Endothelial cell of umbilical vein (primary cell): Measurements from ENCODE around the gene MARK1. TPM values are rescaled to one million over a fixed set of nuclear protein-coding genes. Genes with fewer than 3 reads are reported as not detected.

ENCODE experiments used
- BruUV-seq: library from RNA; stranded (reverse); fragments of 400-500 nt; replicated peaks from 2 replicates; lab custom pipeline; 2021; lab: Mats Ljungman, UMichigan
- CTCF ChIA-PET: fragments of 300-600, 350-600 bp; sonication (Branson Sonifier 250); formaldehyde crosslinking; loops from one replicate; lab custom pipeline; 2021; ENCODE audit warnings: antibody characterized with exemption, inconsistent platforms; lab: Charles Lee
- POLR2A ChIA-PET: fragments of 300-600, 350-600 bp; sonication (Branson Sonifier 250); formaldehyde crosslinking; loops from one replicate; lab custom pipeline; 2021; ENCODE audit warnings: antibody characterized with exemption, inconsistent platforms; lab: Charles Lee
- DNase-seq: peaks from one replicate; pipeline ENCODE4 v3.0.0-alpha.2; 2011; ENCODE audit warnings: low read depth, low spot score
- FAIRE-seq: peaks from 2 replicates; lab custom pipeline; 2011; peaks lifted over from hg19 to GRCh38; lab: Jason Lieb, UNC
- H2AFZ ChIP-seq: 2 replicates; pipeline ENCODE4 v1.6.0; 2012; ENCODE audit warnings: low read depth, low read length, control low read depth, inconsistent platforms
- H3K27ac ChIP-seq: 2 replicates; pipeline ENCODE4 v1.5.1; 2011; ENCODE audit warnings: low read depth, mild to moderate bottlenecking, control low read depth, low read length, moderate library complexity; ENCODE audit not compliant: insufficient read depth
- H3K27me3 ChIP-seq, 2 experiments: 2 replicates each; pipeline versions ENCODE4 v1.6.0 to v1.6.1; 2011; ENCODE audit warnings: low read length in 2 of 2, mixed read lengths in 1 of 2; ENCODE audit not compliant: control insufficient read depth in 2 of 2, insufficient read depth in 2 of 2
- H3K36me3 ChIP-seq, 2 experiments: 2 replicates in 1 of 2; 3 replicates in 1 of 2; pipeline ENCODE4 v1.5.1; 2011; ENCODE audit warnings: low read length in 2 of 2, mild to moderate bottlenecking in 1 of 2, moderate library complexity in 1 of 2; ENCODE audit not compliant: control insufficient read depth in 2 of 2, insufficient read depth in 2 of 2; ENCODE audit errors: extremely low read depth in 1 of 2
- H3K4me1 ChIP-seq: 3 replicates; pipeline ENCODE4 v1.5.1; 2011; ENCODE audit warnings: mild to moderate bottlenecking, low read length; ENCODE audit not compliant: control insufficient read depth, insufficient read depth; ENCODE audit errors: extremely low read depth
- H3K4me2 ChIP-seq: 2 replicates; pipeline ENCODE4 v1.6.1; 2011; ENCODE audit warnings: low read length, control low read depth, mixed read lengths; ENCODE audit not compliant: insufficient read depth
- H3K4me3 ChIP-seq, 3 experiments: fragments of 200-600 bp in 1 of 3; sonication (generic), shearing (Covaris generic) in 1 of 3; replicated peaks in 1 of 3; 2 replicates each; pipeline ENCODE4 v1.5.1; 2011 to 2016; ENCODE audit warnings: control low read depth in 3 of 3, low read length in 3 of 3, mild to moderate bottlenecking in 2 of 3, inconsistent platforms in 1 of 3, low read depth in 1 of 3, moderate library complexity in 1 of 3; ENCODE audit not compliant: insufficient read depth in 1 of 3
- H3K79me2 ChIP-seq: 2 replicates; pipeline ENCODE4 v1.6.0; 2012; ENCODE audit warnings: low read length, inconsistent platforms; ENCODE audit not compliant: control insufficient read depth, insufficient read depth
- H3K9ac ChIP-seq: replicated peaks from 2 replicates; pipeline ENCODE3; 2011; ENCODE audit warnings: low read length, control low read depth; ENCODE audit not compliant: insufficient read depth; ENCODE audit errors: extremely low read depth
- H3K9me1 ChIP-seq: replicated peaks from 3 replicates; pipeline ENCODE4 v1.6.0; 2011; ENCODE audit warnings: mild to moderate bottlenecking, low read length; ENCODE audit not compliant: control insufficient read depth, insufficient read depth; ENCODE audit errors: extremely low read depth
- H3K9me3 ChIP-seq: replicated peaks from 2 replicates; pipeline ENCODE4 v1.5.1; 2012; ENCODE audit warnings: low read length, inconsistent platforms; ENCODE audit not compliant: control insufficient read depth, insufficient read depth
- H4K20me1 ChIP-seq: replicated peaks from 2 replicates; pipeline ENCODE3; 2011; ENCODE audit warnings: mild to moderate bottlenecking, low read length; ENCODE audit not compliant: control insufficient read depth, insufficient read depth; ENCODE audit errors: extremely low read depth
- CTCF ChIP-seq, 2 donors: IDR thresholded peaks; 1 replicate in 1 of 2; 2 replicates in 1 of 2; pipeline ENCODE4 v1.5.1; 2011; ENCODE audit warnings: low read length in 2 of 2, mild to moderate bottlenecking in 2 of 2, moderate library complexity in 2 of 2, control low read depth in 1 of 2, inconsistent platforms in 1 of 2, low read depth in 1 of 2; ENCODE audit not compliant: insufficient read depth in 1 of 2; ENCODE audit errors: extremely low read depth in 1 of 2
- EZH2 ChIP-seq: IDR thresholded peaks from 2 replicates; pipeline ENCODE4 v1.6.1; 2012; ENCODE audit warnings: borderline replicate concordance, low read depth, mild to moderate bottlenecking, moderate library complexity, low read length, inconsistent platforms; ENCODE audit not compliant: severe bottlenecking
- FOS ChIP-seq: IDR thresholded peaks from 2 replicates; pipeline ENCODE4 v1.6.1; 2011; ENCODE audit warnings: mild to moderate bottlenecking, low read length, moderate library complexity, borderline replicate concordance; ENCODE audit not compliant: insufficient read depth
- GATA2 ChIP-seq: IDR thresholded peaks from 2 replicates; pipeline ENCODE4 v1.7.0; 2011; ENCODE audit warnings: low read depth, mild to moderate bottlenecking, moderate library complexity, mixed read lengths, low read length; ENCODE audit not compliant: insufficient read length, insufficient read depth
- JUN ChIP-seq: IDR thresholded peaks from 2 replicates; pipeline ENCODE4 v1.6.1; 2011; ENCODE audit warnings: borderline replicate concordance, low read depth; ENCODE audit not compliant: insufficient read length, insufficient read depth
- MAX ChIP-seq: IDR thresholded peaks from 2 replicates; pipeline ENCODE4 v1.6.1; 2011; ENCODE audit not compliant: insufficient read depth, insufficient read length
- MYC ChIP-seq: IDR thresholded peaks from one replicate; pipeline ENCODE4 v1.6.1; 2011; ENCODE audit warnings: mild to moderate bottlenecking, low read depth, low read length
- POLR2A ChIP-seq: IDR thresholded peaks from 2 replicates; pipeline ENCODE4 v1.6.1; 2012; ENCODE audit warnings: low read depth, mild to moderate bottlenecking, control low read depth, low read length
- POLR2AphosphoS5 ChIP-seq: IDR thresholded peaks from 2 replicates; pipeline ENCODE4 v1.6.1; 2012; ENCODE audit warnings: low read depth, mild to moderate bottlenecking, control low read depth, low read length, moderate library complexity; ENCODE audit not compliant: insufficient read depth
- dilution Hi-C: fragments of 300-500 bp; cut with MboI; formaldehyde crosslinking; loops from one replicate; pipeline ENCODE4 v1.15.0; 2019; ENCODE audit warnings: low sequenced_read_pairs; ENCODE audit not compliant: extremely low pct_ligation_motif_present
- intact Hi-C: fragments of 100-400 bp; cut with micrococcal nuclease; formaldehyde crosslinking; loops from one replicate; pipeline ENCODE4 v1.10.0; 2022
- polyA plus RNA-seq, 4 experiments: library from polyadenylated mRNA; depleted of rRNA in 3 of 4; stranded (reverse) in 3 of 4; unstranded in 1 of 4; fragments of >200 nt; gene quantifications; 2 replicates each; pipeline versions ENCODE4 v1.2.1 to v1.2.3, GENCODE V29; 2011 to 2012; ENCODE audit warnings: missing spikeins in 1 of 4
- total RNA-seq: library from RNA; stranded (reverse); gene quantifications from 2 replicates; pipeline ENCODE4 v1.2.3, GENCODE V29; 2021

MARK1 gene
- total and polyA plus RNA-seq, 2 donors (not counting 3 experiments of a cell fraction or from before 2014, with no cell fraction given), result 1.2 to 5.5 TPM

- no TSS peak for BruUV-seq
- H3K4me1 ChIP-seq, result no peaks in the 10 kb centered on the region
- no peaks in the 10 kb centered on the region for H3K79me2 ChIP-seq
- ChIA-PET POLR2A (no interaction called here), CTCF (no interaction called here)
- DNase-seq (no peak), FAIRE-seq (no peak)
- H4K20me1 ChIP-seq, result no peaks in the 10 kb centered on the region
- no peaks in the 10 kb centered on the region for H3K9me3 ChIP-seq
- H3K27me3 ChIP-seq, result peaks cover 0 to 2% of the 10 kb centered on the region in 2 experiments
- no peak overlapping the region for H2AFZ ChIP-seq
- H3K4me2 ChIP-seq, result no peak overlapping the region
- no peak overlapping the region for H3K27ac ChIP-seq
- no peaks in the 10 kb centered on the region for H3K9me1 ChIP-seq
- no peaks in the 10 kb centered on the region for H3K36me3 ChIP-seq
- H3K9ac ChIP-seq, result no peak overlapping the region
- intact Hi-C loops, result no loop called here
- H3K4me3 ChIP-seq, result no peak overlapping the region
- dilution Hi-C loops, result no loop called here
- no peak for TF ChIP-seq FOS
- no peak for TF ChIP-seq POLR2A
- no peak for TF ChIP-seq CTCF (IDR thresholded peaks at IDR 0.05; ENCODE audit: extremely low read depth in 1 of 2, insufficient read depth in 1 of 2, low read depth in 1 of 2, low read length in 2 of 2)
- no peak for TF ChIP-seq MYC
- no peak for TF ChIP-seq POLR2AphosphoS5
- TF ChIP-seq GATA2, result no peak
- no peak for TF ChIP-seq JUN
- TF ChIP-seq EZH2, result no peak
- TF ChIP-seq MAX, result no peak
These were observed 16.2 kb upstream of the MARK1 start for GRCh38 chr1:220511785-220512184.
